CD14-positive monocyte (primary cell): ENCODE data around the gene SGMS1. TPM values are rescaled to one million over a fixed set of nuclear protein-coding genes. Genes with fewer than 3 reads are reported as not detected.

ENCODE experiments used
- DNase-seq, 3 donors: peaks; one replicate each; pipeline ENCODE4 v3.0.0-alpha.2; 2011 to 2022
- H2AFZ ChIP-seq: 2 replicates; pipeline ENCODE4 v1.6.0; 2012; ENCODE audit warnings: mild to moderate bottlenecking, low read depth, low read length, inconsistent platforms; ENCODE audit not compliant: insufficient read depth, poor library complexity, severe bottlenecking
- H3K27ac ChIP-seq, 2 donors: 1 replicate in 1 of 2; 2 replicates in 1 of 2; pipeline ENCODE4 v1.5.1; 2012 to 2013; ENCODE audit warnings: low read length in 2 of 2, control low read depth in 1 of 2, inconsistent platforms in 1 of 2, low read depth in 1 of 2, mild to moderate bottlenecking in 1 of 2
- H3K27me3 ChIP-seq, 2 donors: one replicate each; pipeline versions ENCODE4 v1.6.0 to v1.6.1; 2011 to 2013; ENCODE audit warnings: low read length in 2 of 2; ENCODE audit not compliant: control insufficient read depth in 2 of 2, insufficient read depth in 2 of 2
- H3K36me3 ChIP-seq, 2 donors: replicated peaks in 1 of 2; 1 replicate in 1 of 2; 2 replicates in 1 of 2; pipeline versions ENCODE4 v1.5.1 to v1.6.1; 2012 to 2013; ENCODE audit warnings: low read length in 2 of 2, control low read depth in 1 of 2, inconsistent platforms in 1 of 2, mild to moderate bottlenecking in 1 of 2; ENCODE audit not compliant: insufficient read depth in 2 of 2, control insufficient read depth in 1 of 2
- H3K4me1 ChIP-seq, 2 donors: 1 replicate in 1 of 2; 2 replicates in 1 of 2; pipeline versions ENCODE4 v1.5.1 to v1.6.1; 2012 to 2013; ENCODE audit warnings: low read length in 2 of 2, control low read depth in 1 of 2, inconsistent platforms in 1 of 2, mild to moderate bottlenecking in 1 of 2, moderate library complexity in 1 of 2; ENCODE audit not compliant: insufficient read depth in 2 of 2, control insufficient read depth in 1 of 2
- H3K4me2 ChIP-seq: replicated peaks from 2 replicates; pipeline ENCODE3; 2012; ENCODE audit warnings: low read length, moderate library complexity, mild to moderate bottlenecking; ENCODE audit not compliant: poor library complexity, severe bottlenecking; ENCODE audit errors: extremely low read depth
- H3K4me3 ChIP-seq, 3 experiments: fragments of 200-600 bp in 1 of 3; sonication (generic) in 1 of 3; replicated peaks in 1 of 3; 1 replicate in 2 of 3; 2 replicates in 1 of 3; pipeline ENCODE4 v1.5.1; 2011 to 2013; ENCODE audit warnings: low read length in 3 of 3, mild to moderate bottlenecking in 3 of 3, control low read depth in 2 of 3, low read depth in 2 of 3, inconsistent platforms in 1 of 3, moderate library complexity in 1 of 3
- H3K79me2 ChIP-seq: 2 replicates; pipeline ENCODE4 v1.6.0; 2012; ENCODE audit warnings: mild to moderate bottlenecking, control low read depth, inconsistent platforms, low read length, moderate library complexity; ENCODE audit not compliant: insufficient read depth
- H3K9ac ChIP-seq: 2 replicates; pipeline ENCODE4 v1.6.0; 2017; ENCODE audit warnings: low read length, mild to moderate bottlenecking; ENCODE audit not compliant: insufficient read depth, poor library complexity, severe bottlenecking
- H3K9me3 ChIP-seq, 2 donors: replicated peaks in 1 of 2; 1 replicate in 1 of 2; 2 replicates in 1 of 2; pipeline versions ENCODE4 v1.5.1 to v1.6.1; 2012 to 2013; ENCODE audit warnings: low read length in 2 of 2, control low read depth in 1 of 2; ENCODE audit not compliant: control insufficient read depth in 1 of 2, insufficient read depth in 1 of 2
- H4K20me1 ChIP-seq: 2 replicates; pipeline ENCODE4 v1.6.0; 2012; ENCODE audit warnings: mild to moderate bottlenecking, low read length, control low read depth, moderate library complexity; ENCODE audit not compliant: insufficient read depth
- H3K27ac Mint-ChIP-seq, 7 donors: one replicate each; pipeline ENCODE4 v1.8.0; 2020; ENCODE audit warnings: mild to moderate bottlenecking in 7 of 7, mixed read lengths in 7 of 7, moderate library complexity in 6 of 7, inconsistent platforms in 2 of 7
- H3K27me3 Mint-ChIP-seq, 3 donors: one replicate each; pipeline ENCODE4 v1.8.0; 2021 to 2022; ENCODE audit warnings: low read depth in 3 of 3, mild to moderate bottlenecking in 3 of 3, mixed read lengths in 3 of 3, moderate library complexity in 3 of 3, inconsistent platforms in 1 of 3
- H3K36me3 Mint-ChIP-seq, 2 donors: one replicate each; pipeline ENCODE4 v1.8.0; 2020; ENCODE audit warnings: mixed read lengths in 2 of 2, inconsistent platforms in 1 of 2, mild to moderate bottlenecking in 1 of 2
- H3K4me1 Mint-ChIP-seq: one replicate; pipeline ENCODE4 v1.8.0; 2020; ENCODE audit warnings: mild to moderate bottlenecking, mixed read lengths
- H3K4me3 Mint-ChIP-seq, 2 donors: one replicate each; pipeline ENCODE4 v1.8.0; 2020; ENCODE audit warnings: mild to moderate bottlenecking in 2 of 2, mixed read lengths in 2 of 2, moderate library complexity in 1 of 2
- H3K9me3 Mint-ChIP-seq, 7 donors: one replicate each; pipeline ENCODE4 v1.8.0; 2020 to 2022; ENCODE audit warnings: mixed read lengths in 7 of 7, mild to moderate bottlenecking in 6 of 7, moderate library complexity in 6 of 7, inconsistent platforms in 2 of 7
- WGBS: methylation state at CpG from one replicate; pipeline ENCODE4 v1.1.5; 2013; ENCODE audit warnings: missing lambda C conversion rate; ENCODE audit not compliant: insufficient coverage; 5-methylcytosine and 5-hydroxymethylcytosine counted together
- intact Hi-C, 2 donors: fragments of 100-400 bp; cut with micrococcal nuclease; formaldehyde crosslinking; loops; one replicate each; pipeline versions ENCODE4 v1.15.0 to v1.15.1; 2023
- polyA plus RNA-seq, 3 donors: library from polyadenylated mRNA; depleted of rRNA in 1 of 3; unstranded in 2 of 3; stranded (reverse) in 1 of 3; fragments of 300-500 nt in 2 of 3; fragments of >200 nt in 1 of 3; fragmentation: Illumina TruSeq in 2 of 3; gene quantifications; 1 replicate in 2 of 3; 2 replicates in 1 of 3; pipeline ENCODE4 v1.2.3, GENCODE V29; 2012 to 2021
- TF ChIP-seq, protein P1 (sequence below): fragments of 200-600 bp; IDR thresholded peaks from one replicate; pipeline ENCODE4 v1.8.0; 2022; ENCODE audit warnings: antibody characterized with exemption, mild to moderate bottlenecking

Gene SGMS1
- polyA plus RNA-seq, 3 donors, result 19.5 to 20.6 (median 20.4) TPM

DNA sequence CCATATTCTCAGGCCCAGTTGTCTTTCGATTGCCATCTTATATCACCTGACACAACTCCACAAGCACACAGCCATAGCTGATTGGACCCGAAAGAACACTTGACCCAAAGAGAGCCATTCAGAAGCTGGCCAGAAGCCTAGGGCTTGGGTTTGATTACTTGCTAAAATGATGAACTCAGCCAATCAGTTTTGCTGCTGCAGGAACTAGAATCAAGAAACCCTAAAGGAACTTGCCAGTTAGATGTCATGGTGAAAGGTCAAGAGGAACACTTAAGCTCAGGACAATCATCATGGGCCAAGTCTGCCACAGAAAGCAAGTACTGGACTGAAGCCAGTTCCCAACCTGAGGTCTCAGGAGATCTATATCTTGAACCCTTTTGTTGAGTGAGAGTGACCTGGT lies 150.0 kb downstream of the SGMS1 start:
- TF ChIP-seq, protein P1, sequence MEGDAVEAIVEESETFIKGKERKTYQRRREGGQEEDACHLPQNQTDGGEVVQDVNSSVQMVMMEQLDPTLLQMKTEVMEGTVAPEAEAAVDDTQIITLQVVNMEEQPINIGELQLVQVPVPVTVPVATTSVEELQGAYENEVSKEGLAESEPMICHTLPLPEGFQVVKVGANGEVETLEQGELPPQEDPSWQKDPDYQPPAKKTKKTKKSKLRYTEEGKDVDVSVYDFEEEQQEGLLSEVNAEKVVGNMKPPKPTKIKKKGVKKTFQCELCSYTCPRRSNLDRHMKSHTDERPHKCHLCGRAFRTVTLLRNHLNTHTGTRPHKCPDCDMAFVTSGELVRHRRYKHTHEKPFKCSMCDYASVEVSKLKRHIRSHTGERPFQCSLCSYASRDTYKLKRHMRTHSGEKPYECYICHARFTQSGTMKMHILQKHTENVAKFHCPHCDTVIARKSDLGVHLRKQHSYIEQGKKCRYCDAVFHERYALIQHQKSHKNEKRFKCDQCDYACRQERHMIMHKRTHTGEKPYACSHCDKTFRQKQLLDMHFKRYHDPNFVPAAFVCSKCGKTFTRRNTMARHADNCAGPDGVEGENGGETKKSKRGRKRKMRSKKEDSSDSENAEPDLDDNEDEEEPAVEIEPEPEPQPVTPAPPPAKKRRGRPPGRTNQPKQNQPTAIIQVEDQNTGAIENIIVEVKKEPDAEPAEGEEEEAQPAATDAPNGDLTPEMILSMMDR, result no peak
- H3K27ac ChIP-seq, result no peak overlapping the region
- peaks cover 14% of the 10 kb centered on the region in 2 donors for H3K9me3 ChIP-seq
- H2AFZ ChIP-seq, result no peak overlapping the region
- no peak overlapping the region for H3K27ac Mint-ChIP-seq
- intact Hi-C loops, result no loop called here
- WGBS, result 100% methylated on average over 1 of the region's 2 CpGs
- peaks cover 18 to 22% of the 10 kb centered on the region in 2 donors for H3K36me3 Mint-ChIP-seq
- peaks cover 0 to 17% of the 10 kb centered on the region in 2 donors for H3K36me3 ChIP-seq
- H3K9me3 Mint-ChIP-seq, result peaks cover 11 to 23% (median 16%) of the 10 kb centered on the region in 7 donors
- H3K79me2 ChIP-seq, result no peaks in the 10 kb centered on the region
- no peaks in the 10 kb centered on the region for H4K20me1 ChIP-seq
- no peak overlapping the region for H3K4me3 ChIP-seq
- H3K4me2 ChIP-seq, result no peak overlapping the region
- DNase-seq, result no peak
- no peak overlapping the region for H3K9ac ChIP-seq
- H3K4me3 Mint-ChIP-seq, result no peak overlapping the region
- H3K27me3 ChIP-seq, result no peaks in the 10 kb centered on the region
- peaks cover 29% of the 10 kb centered on the region for H3K4me1 Mint-ChIP-seq
- H3K4me1 ChIP-seq, result peaks cover 20 to 21% of the 10 kb centered on the region in 2 donors
- H3K27me3 Mint-ChIP-seq, result peaks cover 0 to 2% (median 0%) of the 10 kb centered on the region in 3 donors

DNA sequence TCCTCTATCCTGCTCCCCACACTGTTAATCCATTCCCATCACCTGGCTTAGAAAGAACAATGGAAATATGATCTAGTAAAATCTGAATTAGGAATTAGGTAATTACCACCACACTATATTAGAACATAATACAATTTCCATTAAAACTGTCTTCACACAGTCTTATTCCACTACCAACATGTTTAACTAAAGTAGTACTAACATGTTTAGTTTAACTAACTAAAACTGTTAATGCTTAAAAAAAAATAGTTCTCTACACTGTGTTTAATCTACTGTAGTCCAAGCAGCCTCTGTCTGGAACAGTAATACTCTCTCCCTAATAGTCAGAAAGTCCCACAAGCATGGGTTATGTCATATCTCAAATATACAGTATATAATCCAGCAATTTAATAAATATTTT lies 150.8 kb downstream of the SGMS1 start:
- Histone ChIP-seq H3K4me3 (no peak overlapping the region), H3K79me2 (no peaks in the 10 kb centered on the region), H4K20me1 (no peaks in the 10 kb centered on the region), H2AFZ (no peak overlapping the region), H3K27me3 (no peaks in the 10 kb centered on the region), H3K4me1 (peaks cover 20 to 21% of the 10 kb centered on the region in 2 donors), H3K4me2 (no peak overlapping the region), H3K9ac (no peak overlapping the region), H3K27ac (no peak overlapping the region), H3K9me3 (peaks cover 14% of the 10 kb centered on the region in 2 donors), H3K36me3 (peaks cover 0 to 15% of the 10 kb centered on the region in 2 donors)
- intact Hi-C loops, result no loop called here
- Mint-ChIP-seq H3K27me3 (peaks cover 0 to 2% (median 0%) of the 10 kb centered on the region in 3 donors), H3K9me3 (peaks cover 11 to 22% (median 16%) of the 10 kb centered on the region in 7 donors), H3K4me3 (no peak overlapping the region), H3K27ac (no peak overlapping the region), H3K4me1 (peaks cover 34% of the 10 kb centered on the region), H3K36me3 (peaks cover 17 to 22% of the 10 kb centered on the region in 2 donors)
- TF ChIP-seq, protein P1, result no peak
- no peak for DNase-seq
